H1 (cell line): ENCODE measurements around the gene EGFLAM. TPM values are rescaled to one million over a fixed set of nuclear protein-coding genes. Genes with fewer than 3 reads are reported as not detected.

Experiments used
- CTCF ChIA-PET: fragments of 300-600 bp; sonication (Branson Sonifier 250); formaldehyde crosslinking; loops from one replicate; lab custom pipeline; 2021; ENCODE audit not compliant: partially characterized antibody; lab: Charles Lee
- POLR2A ChIA-PET: fragments of 300-600 bp; sonication (Branson Sonifier 250); formaldehyde crosslinking; loops from one replicate; lab custom pipeline; 2021; ENCODE audit warnings: inconsistent platforms; ENCODE audit not compliant: partially characterized antibody; lab: Charles Lee
- DNase-seq, 2 experiments: peaks; one replicate each; pipeline versions ENCODE4 v3.0.0 to v3.0.0-alpha.2; 2010 to 2022; ENCODE audit warnings: low spot score in 2 of 2, low read depth in 1 of 2, mixed read lengths in 1 of 2
- FAIRE-seq: peaks from 2 replicates; lab custom pipeline; 2011; peaks lifted over from hg19 to GRCh38; lab: Jason Lieb, UNC
- H2AFZ ChIP-seq: 2 replicates; pipeline ENCODE4 v1.8.1; 2012; ENCODE audit warnings: low read length, inconsistent platforms
- H2AK5ac ChIP-seq: 2 replicates; pipeline ENCODE4 v1.6.1; 2013; ENCODE audit warnings: low read depth, low read length
- H2BK120ac ChIP-seq: replicated peaks from 2 replicates; pipeline ENCODE3; 2013; ENCODE audit warnings: low read depth, low read length, inconsistent platforms
- H2BK12ac ChIP-seq: 2 replicates; pipeline ENCODE4 v1.6.1; 2013; ENCODE audit warnings: low read depth, low read length
- H2BK15ac ChIP-seq: 2 replicates; pipeline ENCODE4 v1.6.1; 2013; ENCODE audit warnings: low read length
- H2BK20ac ChIP-seq: 2 replicates; pipeline ENCODE4 v1.6.1; 2013; ENCODE audit warnings: low read length
- H2BK5ac ChIP-seq: 2 replicates; pipeline ENCODE4 v1.6.1; 2013; ENCODE audit warnings: low read depth, low read length
- H3K14ac ChIP-seq: 2 replicates; pipeline ENCODE4 v1.6.1; 2013; ENCODE audit warnings: inconsistent platforms; ENCODE audit not compliant: insufficient read length
- H3K18ac ChIP-seq: 2 replicates; pipeline ENCODE4 v1.6.1; 2013; ENCODE audit warnings: low read length; ENCODE audit errors: extremely low read depth
- H3K23ac ChIP-seq: 2 replicates; pipeline ENCODE4 v1.6.1; 2013; ENCODE audit warnings: inconsistent platforms; ENCODE audit not compliant: insufficient read length
- H3K23me2 ChIP-seq: 2 replicates; pipeline ENCODE4 v1.6.1; 2013; ENCODE audit warnings: low read depth, low read length
- H3K27ac ChIP-seq: 2 replicates; pipeline ENCODE4 v1.6.1; 2011; ENCODE audit warnings: low read depth, low read length, inconsistent platforms
- H3K27me3 ChIP-seq, 4 experiments: replicated peaks in 1 of 4; 1 replicate in 1 of 4; 2 replicates in 3 of 4; pipeline versions ENCODE4 v1.6.1 to v1.8.1; 2011 to 2013; ENCODE audit warnings: low read length in 3 of 4, mild to moderate bottlenecking in 3 of 4, inconsistent platforms in 2 of 4, mixed read lengths in 2 of 4, moderate library complexity in 1 of 4; ENCODE audit not compliant: control insufficient read depth in 3 of 4, insufficient read depth in 3 of 4; ENCODE audit errors: extremely low read depth in 1 of 4
- H3K36me3 ChIP-seq, 4 experiments: 2 replicates each; pipeline versions ENCODE4 v1.6.1 to v1.8.1; 2011 to 2013; ENCODE audit warnings: mild to moderate bottlenecking in 4 of 4, low read length in 3 of 4, moderate library complexity in 2 of 4, control low read depth in 1 of 4, inconsistent platforms in 1 of 4; ENCODE audit not compliant: insufficient read depth in 4 of 4, control insufficient read depth in 2 of 4
- H3K4ac ChIP-seq: replicated peaks from 2 replicates; pipeline ENCODE3; 2013; ENCODE audit warnings: low read length, low read depth, mixed read lengths, inconsistent platforms; ENCODE audit not compliant: insufficient read length
- H3K4me1 ChIP-seq, 4 experiments: replicated peaks in 1 of 4; 1 replicate in 1 of 4; 2 replicates in 3 of 4; pipeline versions ENCODE4 v1.6.1 to v1.8.1; 2011 to 2013; ENCODE audit warnings: low read length in 3 of 4, inconsistent platforms in 2 of 4, mixed read lengths in 1 of 4; ENCODE audit not compliant: insufficient read depth in 4 of 4, control insufficient read depth in 3 of 4
- H3K4me2 ChIP-seq, 2 experiments: 2 replicates each; pipeline versions ENCODE4 v1.6.1 to v1.8.1; 2011 to 2013; ENCODE audit warnings: low read depth in 2 of 2, low read length in 2 of 2, control low read depth in 1 of 2, inconsistent platforms in 1 of 2, mild to moderate bottlenecking in 1 of 2; ENCODE audit not compliant: insufficient read depth in 1 of 2
- H3K4me3 ChIP-seq, 4 experiments: fragments of 200-600, 300-600 bp in 1 of 4; sonication (generic), shearing (Covaris generic), sonication (Bioruptor Twin) in 1 of 4; 2 replicates each; pipeline versions ENCODE4 v1.5.1 to v1.8.1; 2011 to 2016; ENCODE audit warnings: low read length in 4 of 4, low read depth in 3 of 4, control low read depth in 2 of 4, inconsistent platforms in 2 of 4, mild to moderate bottlenecking in 2 of 4, mixed read lengths in 1 of 4, moderate library complexity in 1 of 4; ENCODE audit not compliant: insufficient read depth in 2 of 4; ENCODE audit errors: extremely low read depth in 1 of 4
- H3K56ac ChIP-seq: replicated peaks from 2 replicates; pipeline ENCODE3; 2013; ENCODE audit warnings: low read depth, mild to moderate bottlenecking, mixed read lengths, low read length, inconsistent platforms; ENCODE audit not compliant: insufficient read length
- H3K79me1 ChIP-seq: 2 replicates; pipeline ENCODE4 v1.6.1; 2013; ENCODE audit warnings: low read depth, low read length, control low read depth
- H3K79me2 ChIP-seq, 2 experiments: 2 replicates each; pipeline versions ENCODE4 v1.6.1 to v1.8.1; 2012 to 2013; ENCODE audit warnings: low read length in 2 of 2, mild to moderate bottlenecking in 2 of 2, inconsistent platforms in 1 of 2; ENCODE audit not compliant: insufficient read depth in 2 of 2, control insufficient read depth in 1 of 2
- H3K9ac ChIP-seq, 4 experiments: replicated peaks in 1 of 4; 1 replicate in 1 of 4; 2 replicates in 3 of 4; pipeline versions ENCODE4 v1.6.1 to v1.8.1; 2011 to 2013; ENCODE audit warnings: low read depth in 3 of 4, low read length in 3 of 4, control low read depth in 2 of 4, mild to moderate bottlenecking in 2 of 4, moderate library complexity in 2 of 4, inconsistent platforms in 1 of 4; ENCODE audit errors: extremely low read depth in 1 of 4
- H3K9me3 ChIP-seq, 2 experiments: 2 replicates each; pipeline versions ENCODE4 v1.6.1 to v1.8.1; 2012 to 2013; ENCODE audit warnings: mild to moderate bottlenecking in 2 of 2, moderate library complexity in 2 of 2, control low read depth in 1 of 2, inconsistent platforms in 1 of 2, low read depth in 1 of 2, low read length in 1 of 2, mixed read lengths in 1 of 2; ENCODE audit not compliant: insufficient read depth in 2 of 2
- H4K20me1 ChIP-seq, 2 experiments: replicated peaks in 1 of 2; 2 replicates each; pipeline versions ENCODE3 to v1.8.1; 2011 to 2013; ENCODE audit warnings: inconsistent platforms in 2 of 2, low read length in 2 of 2, mild to moderate bottlenecking in 1 of 2; ENCODE audit not compliant: insufficient read depth in 2 of 2, control insufficient read depth in 1 of 2
- H4K5ac ChIP-seq: 2 replicates; pipeline ENCODE4 v1.6.1; 2013; ENCODE audit warnings: low read length, low read depth, mixed read lengths, inconsistent platforms; ENCODE audit not compliant: insufficient read length
- H4K8ac ChIP-seq: 2 replicates; pipeline ENCODE4 v1.8.0; 2013; ENCODE audit warnings: mild to moderate bottlenecking, moderate library complexity, low read length, inconsistent platforms; ENCODE audit not compliant: insufficient read depth; ENCODE audit errors: extremely low read depth
- H4K91ac ChIP-seq: replicated peaks from 2 replicates; pipeline ENCODE3; 2013; ENCODE audit warnings: low read length, mixed read lengths, inconsistent platforms; ENCODE audit not compliant: insufficient read length
- CTBP2 ChIP-seq: IDR thresholded peaks from 2 replicates; pipeline ENCODE4 v1.7.0; 2011; ENCODE audit warnings: borderline replicate concordance, mild to moderate bottlenecking, moderate library complexity, mixed read lengths, low read length; ENCODE audit not compliant: insufficient read depth, insufficient read length
- NANOG ChIP-seq: IDR thresholded peaks from 2 replicates; pipeline ENCODE4 v1.6.1; 2011; ENCODE audit warnings: low read length, low read depth, mild to moderate bottlenecking, inconsistent platforms; ENCODE audit not compliant: insufficient read depth, poor library complexity, severe bottlenecking
- SIRT6 ChIP-seq: IDR thresholded peaks from one replicate; pipeline ENCODE4 v1.7.1; 2012; ENCODE audit warnings: low read length, inconsistent platforms
- TCF12 ChIP-seq: IDR thresholded peaks from 2 replicates; pipeline ENCODE4 v1.6.1; 2011; ENCODE audit warnings: low read depth, mild to moderate bottlenecking, low read length
- YY1 ChIP-seq: IDR thresholded peaks from 2 replicates; pipeline ENCODE4 v1.6.1; 2011; ENCODE audit warnings: low read depth, mild to moderate bottlenecking, low read length
- WGBS, 2 experiments: shearing (Covaris generic) in 1 of 2; methylation state at CpG; one replicate each; pipeline versions ENCODE4 v1.1.6 to v1.1.7; 2013 to 2015; ENCODE audit warnings: low lambda C conversion rate in 2 of 2, mixed read lengths in 2 of 2, inconsistent platforms in 1 of 2, low coverage in 1 of 2, missing lambda C conversion rate in 1 of 2; ENCODE audit not compliant: insufficient replicate concordance in 2 of 2, insufficient coverage in 1 of 2, insufficient read length in 1 of 2; ENCODE audit errors: extremely low coverage in 1 of 2, missing lambda C conversion rate in 1 of 2; 5-methylcytosine and 5-hydroxymethylcytosine counted together
- polyA plus RNA-seq, 7 experiments: library from polyadenylated mRNA; depleted of rRNA in 3 of 7; stranded (reverse) in 5 of 7; unstranded in 2 of 7; fragments of >200 nt in 5 of 7; fragments of 200-250 nt in 2 of 7; gene quantifications; 1 replicate in 5 of 7; 2 replicates in 1 of 7; 4 replicates in 1 of 7; pipeline versions ENCODE4 v1.2.1 to v1.2.3, GENCODE V29; 2011 to 2013; ENCODE audit warnings: missing spikeins in 2 of 7, mixed read lengths in 2 of 7
- total RNA-seq: library from RNA; stranded (reverse); fragmentation: NEBNext Ultra II Directional; extraction: Animal tissue kit (Norgen Biotek cat#: 25700); gene quantifications from 2 replicates; pipeline ENCODE4 v1.2.1, GENCODE V29; 2021
- TF ChIP-seq, protein P1 (sequence below), 3 experiments: IDR thresholded peaks; 1 replicate in 2 of 3; 2 replicates in 1 of 3; pipeline versions ENCODE4 v1.5.1 to v1.6.1; 2011; ENCODE audit warnings: low read length in 3 of 3, mild to moderate bottlenecking in 3 of 3, inconsistent platforms in 2 of 3, low read depth in 1 of 3, moderate library complexity in 1 of 3; ENCODE audit not compliant: insufficient read depth in 1 of 3; ENCODE audit errors: control extremely low read depth in 1 of 3

Gene EGFLAM
- total and polyA plus RNA-seq, 2 of the 8 experiments (the other 6 are each of a cell fraction or from before 2014, with no cell fraction given), result 0.20 to 0.24 TPM

DNA sequence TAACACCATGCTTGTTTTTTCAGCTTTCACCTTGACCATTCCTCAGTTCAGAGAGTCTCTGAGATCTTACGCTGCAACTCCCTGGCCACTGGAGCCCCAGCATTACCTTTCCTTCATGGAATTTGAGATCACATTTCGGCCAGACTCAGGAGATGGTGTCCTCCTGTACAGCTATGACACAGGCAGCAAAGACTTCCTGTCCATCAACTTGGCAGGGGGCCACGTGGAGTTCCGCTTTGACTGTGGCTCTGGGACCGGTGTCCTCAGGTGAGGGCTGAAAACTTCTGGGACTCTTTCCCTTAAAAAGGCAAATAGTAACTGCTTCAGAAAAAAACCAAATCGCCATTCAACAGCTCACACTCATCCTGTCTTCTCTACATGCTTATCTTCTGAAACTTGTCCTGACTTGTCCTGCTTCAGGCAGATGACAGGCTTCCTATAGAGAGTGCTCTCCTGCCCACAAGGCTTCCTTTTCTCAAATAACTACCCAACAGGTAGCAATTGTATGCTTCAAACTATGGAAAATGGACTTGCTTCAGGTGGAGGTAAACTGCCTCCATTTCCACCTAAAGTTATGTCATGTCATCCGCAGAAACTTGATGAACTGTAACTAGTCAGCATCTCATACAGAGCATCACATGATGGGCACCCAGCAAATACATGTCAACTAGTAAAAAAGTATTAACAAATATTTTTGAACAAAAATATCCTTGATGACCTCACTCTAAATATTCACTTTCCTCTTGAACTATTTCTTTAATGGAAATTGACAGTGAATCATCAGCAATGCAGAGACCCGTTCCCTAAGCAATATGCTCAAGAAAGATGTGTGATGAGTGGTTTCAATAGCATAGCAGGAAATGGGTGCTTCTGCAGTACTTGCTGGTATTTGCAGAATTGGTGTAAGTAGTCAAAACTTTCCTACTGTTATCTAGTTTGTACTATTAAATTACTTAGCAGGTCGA lies 168.9 kb downstream of the EGFLAM start:
- H3K4me3 ChIP-seq, result no peak overlapping the region
- DNase-seq (no peak), FAIRE-seq (no peak)
- no peak overlapping the region for H3K23ac ChIP-seq
- H3K27ac ChIP-seq, result no peak overlapping the region
- no peak overlapping the region for H2AK5ac ChIP-seq
- H2BK5ac ChIP-seq, result peak overlapping the region; percentile 26; the same call in 1 of the 2 replicates
- H2BK20ac ChIP-seq, result no peak overlapping the region
- ChIA-PET POLR2A (no interaction called here), CTCF (interaction anchor here (0.8 to 1.4 kb wide), 2 partner anchors 15 to 949 kb away, joined by 3 read pairs; no protein-coding TSS in a partner anchor)
- 0 out of 7 replicates have a peak, but pooled peaks cover 0 to 2% (median 0%) of the 10 kb centered on the region in 4 experiments for H3K4me1 ChIP-seq
- 0 out of 2 replicates have a peak overlapping the region, but pooled peaks have one; percentile 22 for H2BK12ac ChIP-seq
- H3K27me3 ChIP-seq, result no peaks in the 10 kb centered on the region
- no peaks in the 10 kb centered on the region for H3K79me2 ChIP-seq
- H4K5ac ChIP-seq, result no peak overlapping the region
- H3K23me2 ChIP-seq, result no peaks in the 10 kb centered on the region
- H3K9ac ChIP-seq, result no peak overlapping the region
- H4K8ac ChIP-seq, result no peak overlapping the region
- no peak overlapping the region for H3K14ac ChIP-seq
- H2BK120ac ChIP-seq, result no peak overlapping the region
- WGBS, 2 experiments, result 90% methylated on average over 9 of the region's 9 CpGs; no CpG with 5 or more reads in 1 of the 2 experiments
- no peak overlapping the region for H3K4ac ChIP-seq
- no peaks in the 10 kb centered on the region for H3K79me1 ChIP-seq
- no peak overlapping the region for H3K56ac ChIP-seq
- H4K20me1 ChIP-seq, result no peaks in the 10 kb centered on the region
- peak overlapping the region; percentile 72; the same call in 1 of the 2 replicates for H3K18ac ChIP-seq
- H3K36me3 ChIP-seq, result no peaks in the 10 kb centered on the region
- H3K9me3 ChIP-seq, result no peaks in the 10 kb centered on the region
- H2BK15ac ChIP-seq, result no peak overlapping the region
- peak overlapping the region; percentile 50; the same call in 1 of the 2 replicates for H2AFZ ChIP-seq
- H3K4me2 ChIP-seq, result no peak overlapping the region
- peak overlapping the region; percentile 39 for H4K91ac ChIP-seq
- TF ChIP-seq, protein P1, sequence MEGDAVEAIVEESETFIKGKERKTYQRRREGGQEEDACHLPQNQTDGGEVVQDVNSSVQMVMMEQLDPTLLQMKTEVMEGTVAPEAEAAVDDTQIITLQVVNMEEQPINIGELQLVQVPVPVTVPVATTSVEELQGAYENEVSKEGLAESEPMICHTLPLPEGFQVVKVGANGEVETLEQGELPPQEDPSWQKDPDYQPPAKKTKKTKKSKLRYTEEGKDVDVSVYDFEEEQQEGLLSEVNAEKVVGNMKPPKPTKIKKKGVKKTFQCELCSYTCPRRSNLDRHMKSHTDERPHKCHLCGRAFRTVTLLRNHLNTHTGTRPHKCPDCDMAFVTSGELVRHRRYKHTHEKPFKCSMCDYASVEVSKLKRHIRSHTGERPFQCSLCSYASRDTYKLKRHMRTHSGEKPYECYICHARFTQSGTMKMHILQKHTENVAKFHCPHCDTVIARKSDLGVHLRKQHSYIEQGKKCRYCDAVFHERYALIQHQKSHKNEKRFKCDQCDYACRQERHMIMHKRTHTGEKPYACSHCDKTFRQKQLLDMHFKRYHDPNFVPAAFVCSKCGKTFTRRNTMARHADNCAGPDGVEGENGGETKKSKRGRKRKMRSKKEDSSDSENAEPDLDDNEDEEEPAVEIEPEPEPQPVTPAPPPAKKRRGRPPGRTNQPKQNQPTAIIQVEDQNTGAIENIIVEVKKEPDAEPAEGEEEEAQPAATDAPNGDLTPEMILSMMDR (IDR thresholded peaks at IDR 0.05; ENCODE audit: control extremely low read depth in 1 of 3, insufficient read depth in 1 of 3, low read depth in 1 of 3, low read length in 3 of 3), result no peak
- no peak for TF ChIP-seq TCF12
- TF ChIP-seq CTBP2, result no peak
- TF ChIP-seq NANOG, result no peak
- no peak for TF ChIP-seq YY1
- no peak for TF ChIP-seq SIRT6
